ENCODE data around the gene PRDM4. TPM values are rescaled to one million over a fixed set of nuclear protein-coding genes. Genes with fewer than 3 reads are reported as not detected.

Gene PRDM4
- total and polyA plus RNA-seq, 2 donors from 2014 or later, result 18.4 to 37.2 TPM

- intact Hi-C loops (cut with DNase I), result no loop called here
- peaks cover 18 to 61% (median 22%) of the 10 kb centered on the region in 3 donors for H3K36me3 ChIP-seq (ENCODE audit: control insufficient read depth in 2 of 3, insufficient read depth in 3 of 3, low read length in 3 of 3)
- H3K4me1 ChIP-seq (ENCODE audit: control insufficient read depth in 2 of 3, insufficient read depth in 2 of 3, low read depth in 1 of 3, low read length in 3 of 3), result peaks cover 0 to 2% (median 0%) of the 10 kb centered on the region in 3 donors
- no peaks in the 10 kb centered on the region for H3K9me3 ChIP-seq (ENCODE audit: control insufficient read depth in 2 of 3, insufficient read depth in 1 of 3, low read length in 3 of 3)
- DNase-seq (no peak), FAIRE-seq (no peak)
- H3K27me3 ChIP-seq (ENCODE audit: control insufficient read depth, insufficient read depth, low read length), result no peaks in the 10 kb centered on the region
- no peak overlapping the region for H3K4me3 ChIP-seq (ENCODE audit: low read length in 3 of 3)
- H3K9ac ChIP-seq (ENCODE audit: low read length in 3 of 3), result no peak overlapping the region
- TF ChIP-seq CTCF (IDR thresholded peaks at IDR 0.05; ENCODE audit: borderline replicate concordance, extremely low read depth, insufficient read depth), result no peak
- H3K27ac ChIP-seq (ENCODE audit: low read depth in 2 of 2, low read length in 2 of 2), result no peak overlapping the region
Measured at GRCh38 chr12:107748472-107748871, 12.5 kb downstream of the PRDM4 start.

DNA sequence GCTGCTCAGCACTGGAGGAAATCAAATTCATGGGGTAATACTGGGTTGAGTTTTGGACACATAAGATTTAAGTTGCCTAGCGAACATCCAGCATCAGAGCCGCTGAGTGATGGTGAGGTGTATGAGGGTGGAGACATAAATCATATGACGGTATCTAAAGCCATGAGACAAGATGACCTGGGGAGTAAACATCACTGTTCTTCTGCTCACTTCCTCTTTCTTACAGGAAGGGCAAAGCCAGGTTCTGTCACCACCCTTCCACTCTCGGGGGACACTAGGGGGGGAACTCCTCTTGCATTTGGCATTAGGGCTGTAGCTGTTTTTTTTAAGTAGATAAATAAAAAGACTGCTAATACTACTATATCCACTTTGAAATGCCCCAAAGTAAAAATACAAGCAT is 24.0 kb downstream of the PRDM4 start:
- intact Hi-C loops (cut with DNase I), result no loop called here
- no peak for TF ChIP-seq CTCF (IDR thresholded peaks at IDR 0.05; ENCODE audit: borderline replicate concordance, extremely low read depth, insufficient read depth)
- FAIRE-seq, result no peak
- peaks cover 0 to 4% (median 0%) of the 10 kb centered on the region in 3 donors for H3K4me1 ChIP-seq (ENCODE audit: control insufficient read depth in 2 of 3, insufficient read depth in 2 of 3, low read depth in 1 of 3, low read length in 3 of 3)
- H3K27me3 ChIP-seq (ENCODE audit: control insufficient read depth, insufficient read depth, low read length), result no peaks in the 10 kb centered on the region
- H3K9me3 ChIP-seq (ENCODE audit: control insufficient read depth in 2 of 3, insufficient read depth in 1 of 3, low read length in 3 of 3), result no peaks in the 10 kb centered on the region
- DNase-seq, result no peak
- peaks cover 24 to 76% (median 50%) of the 10 kb centered on the region in 3 donors for H3K36me3 ChIP-seq (ENCODE audit: control insufficient read depth in 2 of 3, insufficient read depth in 3 of 3, low read length in 3 of 3)
- no peak overlapping the region for H3K4me3 ChIP-seq (ENCODE audit: low read length in 3 of 3)
- no peak overlapping the region for H3K9ac ChIP-seq (ENCODE audit: low read length in 3 of 3)
- H3K27ac ChIP-seq (ENCODE audit: low read depth in 2 of 2, low read length in 2 of 2), result no peak overlapping the region

DNA sequence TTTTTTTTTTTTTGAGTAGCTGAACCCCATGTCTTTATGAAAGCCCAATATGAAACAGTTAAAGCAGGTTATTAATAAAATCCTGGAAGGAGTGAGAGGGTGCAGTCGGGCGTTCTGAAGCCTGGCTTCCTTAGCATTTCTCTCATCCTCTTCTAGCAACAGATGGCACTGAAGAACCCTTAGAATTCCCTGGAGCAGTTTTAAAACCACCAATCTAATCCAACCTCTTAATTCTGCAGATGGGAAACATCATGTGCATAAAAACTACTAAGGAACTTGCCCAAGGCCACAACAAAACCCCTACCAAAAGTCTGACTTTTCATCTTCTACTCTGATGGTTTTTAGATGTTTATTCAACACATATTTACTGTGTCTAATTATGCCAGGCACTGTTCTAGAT is 25.2 kb downstream of the PRDM4 start:
- no peak for FAIRE-seq
- intact Hi-C loops (cut with DNase I), result no loop called here

More for the DNA sequence above, 25.2 kb downstream of the PRDM4 start:
- no peak for DNase-seq
- Histone ChIP-seq H3K9ac (ENCODE audit: low read length in 3 of 3) (no peak overlapping the region), H3K9me3 (ENCODE audit: control insufficient read depth in 2 of 3, insufficient read depth in 1 of 3, low read length in 3 of 3) (no peaks in the 10 kb centered on the region), H3K27me3 (ENCODE audit: control insufficient read depth, insufficient read depth, low read length) (no peaks in the 10 kb centered on the region), H3K36me3 (ENCODE audit: control insufficient read depth in 2 of 3, insufficient read depth in 3 of 3, low read length in 3 of 3) (peaks cover 21 to 64% (median 44%) of the 10 kb centered on the region in 3 donors), H3K4me1 (ENCODE audit: control insufficient read depth in 2 of 3, insufficient read depth in 2 of 3, low read depth in 1 of 3, low read length in 3 of 3) (peaks cover 0 to 4% (median 0%) of the 10 kb centered on the region in 3 donors), H3K27ac (ENCODE audit: low read depth in 2 of 2, low read length in 2 of 2) (no peak overlapping the region), H3K4me3 (ENCODE audit: low read length in 3 of 3) (no peak overlapping the region)
- no peak for TF ChIP-seq CTCF (IDR thresholded peaks at IDR 0.05; ENCODE audit: borderline replicate concordance, extremely low read depth, insufficient read depth)
